Activated CD4-positive, alpha-beta memory T cell treated with anti-CD3 and anti-CD28 coated beads, Interleukin-2, amount 10 ng/mL, durations not matched to agents 7 days and 5 days (primary cell): ENCODE measurements around the gene MCM10. TPM values are rescaled to one million over a fixed set of nuclear protein-coding genes. Genes with fewer than 3 reads are reported as not detected.
A peak's percentile ranks its signal among the peaks of the same experiment; 100 is the strongest.

ENCODE experiments used
- CTCF ChIA-PET: fragments of 350-600 bp; sonication (Branson Sonifier 250); formaldehyde crosslinking; loops from one replicate; lab custom pipeline; 2021; ENCODE audit warnings: antibody characterized with exemption, inconsistent platforms; lab: Charles Lee
- POLR2A ChIA-PET: fragments of 350-600 bp; sonication (Branson Sonifier 250); formaldehyde crosslinking; loops from one replicate; lab custom pipeline; 2021; ENCODE audit warnings: antibody characterized with exemption; lab: Charles Lee
- DNase-seq: peaks from one replicate; pipeline ENCODE4 v3.0.0-alpha.2; 2020
- H3K27ac Mint-ChIP-seq: one replicate; pipeline ENCODE4 v1.8.0; 2021; ENCODE audit warnings: mild to moderate bottlenecking, mixed read lengths
- H3K27me3 Mint-ChIP-seq: one replicate; pipeline ENCODE4 v1.8.0; 2021; ENCODE audit warnings: mixed read lengths
- H3K36me3 Mint-ChIP-seq: one replicate; pipeline ENCODE4 v1.8.0; 2021; ENCODE audit warnings: low read depth, mixed read lengths
- H3K4me1 Mint-ChIP-seq: one replicate; pipeline ENCODE4 v1.8.0; 2021; ENCODE audit warnings: mixed read lengths
- H3K4me3 Mint-ChIP-seq: one replicate; pipeline ENCODE4 v1.8.0; 2021; ENCODE audit warnings: mild to moderate bottlenecking, mixed read lengths
- H3K9me3 Mint-ChIP-seq: one replicate; pipeline ENCODE4 v1.8.0; 2021; ENCODE audit warnings: mixed read lengths
- total RNA-seq, 2 experiments: library from RNA; stranded (reverse); gene quantifications; one replicate each; pipeline ENCODE4 v1.2.3, GENCODE V29; 2021

The MCM10 gene
- total RNA-seq = 10 to 100 TPM; 40.7 to 42.9 TPM

DNA sequence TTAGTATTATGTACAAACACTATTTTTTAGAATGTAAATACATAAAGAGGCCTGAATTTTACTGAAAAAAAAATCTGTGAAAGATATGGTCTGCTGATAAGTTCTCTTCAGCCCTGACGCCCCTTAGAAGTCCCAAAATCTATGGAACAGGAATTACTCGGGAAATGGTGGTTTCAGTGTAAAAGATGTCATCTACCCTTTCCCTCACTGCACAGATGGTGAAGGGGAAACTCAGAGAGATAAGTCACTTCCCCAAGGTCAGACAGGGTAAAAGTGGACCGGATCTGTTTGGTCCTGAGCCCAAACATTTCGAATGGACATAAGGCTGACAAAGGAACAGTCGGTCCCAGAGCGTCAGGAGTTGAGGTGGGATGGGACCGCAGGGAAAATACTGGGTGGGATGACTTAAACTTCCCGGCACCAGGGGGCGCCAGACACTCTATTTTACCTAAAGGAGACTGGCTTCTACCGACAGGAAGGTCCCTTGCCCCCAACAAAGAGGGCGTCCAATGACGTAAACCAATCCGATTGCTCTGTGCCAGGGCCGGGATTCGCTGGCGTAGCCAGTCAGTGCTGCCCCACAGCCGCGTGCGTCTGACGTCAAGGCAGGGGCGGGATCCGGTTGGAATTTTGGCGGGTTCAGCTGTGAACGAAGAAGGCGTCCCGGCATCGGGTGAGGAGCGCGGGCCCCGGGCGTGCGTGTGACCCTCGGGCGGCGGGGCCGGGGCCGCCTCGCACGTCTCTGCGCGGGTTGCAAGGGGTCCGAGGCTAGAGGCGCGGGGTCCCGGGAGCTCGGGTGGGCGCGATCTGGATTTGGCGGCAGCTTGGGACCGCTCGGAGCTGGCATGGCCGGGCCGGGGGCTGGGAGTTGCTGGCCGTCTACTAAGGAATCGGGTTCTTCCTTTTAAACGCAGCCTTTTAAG is at the start of gene MCM10:
TSS of gene MCM10 (plus strand) at position 625 of the 923 bp plus-strand sequence. CDS start 2,645 bp downstream, outside the sequence.
- POLR2A ChIA-PET = interaction anchor here (0.7 to 2.6 kb wide), 12 partner anchors 14 to 426 kb away, joined by 3 to 24 read pairs (median 3); partner anchors contain the start of genes OPTN, PHYH and PRPF18

DNA sequence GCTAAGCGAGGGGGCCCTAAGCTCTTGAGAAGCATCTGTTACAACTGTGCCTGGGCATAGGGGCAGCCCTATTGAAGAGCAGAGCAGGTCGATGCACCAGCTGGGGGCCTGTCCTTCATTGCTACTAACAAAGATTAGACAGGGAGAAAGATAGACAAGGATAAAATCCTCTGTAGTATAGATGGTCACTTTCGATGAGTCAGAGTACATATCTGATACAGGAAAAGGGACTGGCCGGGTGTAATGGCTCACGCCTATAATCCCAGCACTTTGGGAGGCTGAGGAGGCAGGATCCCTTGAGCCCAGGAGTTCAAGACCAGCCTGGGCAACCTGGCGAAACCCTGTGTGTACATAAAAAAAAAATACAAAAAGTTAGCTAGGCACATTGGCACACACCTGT is 47.8 kb upstream of the MCM10 start:
- Mint-ChIP-seq H3K4me3 (no peak overlapping the region), H3K27ac (no peak overlapping the region), H3K4me1 (peaks cover 49% of the 10 kb centered on the region), H3K9me3 (no peaks in the 10 kb centered on the region), H3K36me3 (peaks cover 78% of the 10 kb centered on the region), H3K27me3 (no peaks in the 10 kb centered on the region)
- ChIA-PET CTCF (interaction anchor here (0.8 to 0.9 kb wide), 2 partner anchors 14 kb away, joined by 3 to 5 read pairs; partner anchors contain the start of gene OPTN), POLR2A (interaction anchor here (1.1 kb wide), 1 partner anchor 25 kb away, joined by 4 read pairs; no protein-coding TSS in a partner anchor)
- no peak for DNase-seq

More for the DNA sequence above, at the start of gene MCM10:
- H3K9me3 Mint-ChIP-seq = no peaks in the 10 kb centered on the region
- peaks cover 31% of the 10 kb centered on the region for H3K36me3 Mint-ChIP-seq
- DNase-seq = peak; percentile 98
- CTCF ChIA-PET = interaction anchor here (0.6 to 3.6 kb wide), 24 partner anchors 10 to 1327 kb away, joined by 3 to 46 read pairs (median 3); partner anchors contain the start of genes OPTN and PHYH
- peak within 1 kb of the TSS; percentile 66 for H3K27ac Mint-ChIP-seq
- peak within 1 kb of the TSS; percentile 88 for H3K4me3 Mint-ChIP-seq
- peaks cover 48% of the 10 kb centered on the region for H3K4me1 Mint-ChIP-seq
- H3K27me3 Mint-ChIP-seq = no peaks in the 10 kb centered on the region

DNA sequence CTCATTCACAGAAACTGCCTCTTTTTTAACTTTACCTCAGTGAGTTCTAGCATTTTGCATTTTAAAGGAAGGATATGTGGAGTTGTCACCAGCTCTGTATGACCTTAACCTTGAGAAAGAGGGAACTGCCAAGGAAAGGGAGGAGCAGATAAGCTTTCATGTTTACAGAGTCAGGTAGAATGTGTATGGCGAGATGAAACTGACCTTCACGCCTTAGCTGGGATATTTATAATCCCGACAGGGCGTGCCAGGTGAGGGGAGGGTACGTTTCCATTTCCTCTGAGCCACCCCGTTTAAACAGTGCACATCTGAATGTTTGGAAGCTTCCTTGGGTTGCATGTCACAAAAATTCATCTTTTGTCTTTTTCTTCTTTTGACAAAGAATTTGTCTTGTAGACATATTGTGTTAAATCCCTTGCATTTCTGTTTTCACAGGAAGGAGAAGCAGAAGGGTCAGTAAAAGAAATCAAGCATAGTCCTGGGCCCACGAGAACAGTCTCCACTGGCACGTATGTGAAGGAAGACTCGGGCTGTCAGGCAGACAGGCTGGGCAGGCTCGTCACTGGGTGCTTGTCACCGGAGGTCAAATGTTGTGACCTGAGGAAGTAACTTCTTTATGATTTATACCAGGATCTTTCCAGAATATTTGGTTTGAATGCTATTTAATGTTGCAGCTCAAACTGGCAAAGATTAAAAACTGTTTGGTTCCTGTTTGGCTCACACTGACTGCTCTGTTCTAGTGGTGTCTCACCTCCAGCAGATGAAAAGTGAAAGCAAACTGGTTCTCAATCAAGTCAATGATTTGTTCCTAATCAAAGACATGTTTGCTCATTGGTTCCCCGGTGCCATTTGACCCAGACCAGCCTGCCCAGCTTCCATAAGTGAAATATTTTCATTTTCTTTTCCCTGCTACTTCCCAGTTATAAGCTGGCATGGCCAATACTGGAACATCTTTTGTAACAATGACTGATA is 45.2 kb upstream of the MCM10 start:
- Mint-ChIP-seq H3K4me3 (peak overlapping the region; percentile 59), H3K27me3 (no peaks in the 10 kb centered on the region), H3K9me3 (no peaks in the 10 kb centered on the region), H3K27ac (peak overlapping the region; percentile 83), H3K36me3 (peaks cover 76% of the 10 kb centered on the region), H3K4me1 (peaks cover 32% of the 10 kb centered on the region)
- POLR2A ChIA-PET = interaction anchor here (0.8 to 2.3 kb wide), 7 partner anchors 8 to 46 kb away, joined by 3 to 14 read pairs (median 4); partner anchors contain the start of genes MCM10 and OPTN
- DNase-seq = peak; percentile 23
- CTCF ChIA-PET = interaction anchor here (1.7 kb wide), 1 partner anchor 16 kb away, joined by 10 read pairs; the partner anchor contains the start of gene OPTN

DNA sequence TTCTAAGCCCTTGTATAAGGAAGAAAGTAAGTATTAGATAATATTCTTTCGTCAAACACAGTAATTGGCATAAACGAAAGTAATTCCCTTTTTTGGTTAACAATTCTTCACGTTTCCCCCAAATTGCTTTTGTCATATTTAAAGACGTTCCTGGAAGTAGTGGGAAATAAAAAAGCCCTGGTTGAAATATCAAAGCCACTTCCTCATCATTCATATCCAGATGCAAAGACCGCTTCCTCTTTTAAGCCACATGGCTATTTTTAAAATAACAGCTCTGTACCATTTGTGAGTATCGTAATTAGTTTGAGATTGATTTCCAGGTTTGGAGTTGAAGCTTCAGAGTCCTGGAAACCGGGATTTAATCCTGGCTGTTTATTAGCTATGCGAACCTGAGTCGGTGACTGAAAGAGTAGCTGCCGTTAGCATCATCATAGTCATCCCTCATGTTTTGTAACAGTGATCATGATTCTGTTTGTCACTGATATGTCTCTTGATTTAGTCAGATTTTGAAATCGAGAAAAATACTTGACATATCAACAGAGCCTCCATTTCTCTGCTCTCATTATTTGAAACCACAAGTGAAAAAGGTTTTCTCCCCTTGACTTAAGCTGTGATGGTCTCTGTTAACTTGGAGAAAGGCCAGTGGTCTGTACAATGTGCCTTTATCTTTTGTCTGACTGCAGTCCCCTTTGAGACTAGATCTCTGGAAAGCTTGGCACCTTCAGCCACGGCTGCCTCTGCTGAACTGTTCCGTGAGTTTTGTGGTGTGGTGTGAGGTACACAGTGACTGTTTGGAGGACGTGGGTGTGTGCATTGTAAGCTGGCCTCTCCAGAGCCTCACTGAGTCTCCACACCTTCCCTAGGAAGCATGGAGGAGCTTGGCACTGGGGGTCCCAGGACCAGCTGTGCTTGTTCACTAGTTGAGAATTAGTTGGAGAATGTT is 43.2 kb upstream of the MCM10 start:
- Mint-ChIP-seq H3K36me3 (peaks cover 83% of the 10 kb centered on the region), H3K4me1 (peaks cover 31% of the 10 kb centered on the region), H3K9me3 (no peaks in the 10 kb centered on the region), H3K4me3 (no peak overlapping the region), H3K27ac (no peak overlapping the region), H3K27me3 (no peaks in the 10 kb centered on the region)
- POLR2A ChIA-PET = interaction anchor here (0.7 to 2.7 kb wide), 4 partner anchors 10 to 21 kb away, joined by 4 to 12 read pairs (median 6); partner anchors contain the start of gene OPTN
- CTCF ChIA-PET = interaction anchor here (1.1 to 1.6 kb wide), 2 partner anchors 13 to 19 kb away, joined by 3 to 5 read pairs; partner anchors contain the start of gene OPTN
- DNase-seq = no peak

DNA sequence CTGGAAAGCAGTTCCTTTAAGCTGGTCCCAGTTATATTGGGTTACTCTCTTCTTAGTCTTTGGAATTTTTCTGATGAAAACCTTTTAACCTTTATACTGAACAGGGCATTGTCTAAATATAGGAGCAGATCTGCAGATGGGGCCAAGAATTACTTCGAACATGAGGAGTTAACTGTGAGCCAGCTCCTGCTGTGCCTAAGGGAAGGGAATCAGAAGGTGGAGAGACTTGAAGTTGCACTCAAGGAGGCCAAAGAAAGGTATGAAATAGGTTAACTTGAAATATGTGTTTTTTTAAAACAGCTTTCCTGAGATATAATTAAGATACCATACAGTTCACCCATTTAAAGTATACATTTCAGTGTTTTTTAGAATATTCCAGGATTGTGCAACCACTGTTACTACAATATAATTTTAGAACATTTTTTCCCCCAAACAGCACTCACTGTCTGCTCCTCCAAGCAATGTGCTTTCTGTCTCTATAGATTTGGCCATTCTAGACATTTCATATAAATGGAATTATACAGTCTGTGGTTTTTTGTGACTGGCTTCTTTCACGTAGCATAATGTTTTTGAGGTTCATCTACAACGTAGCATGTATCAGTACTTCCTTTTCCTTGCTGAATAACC is 42.5 kb upstream of the MCM10 start:
- Mint-ChIP-seq H3K27me3 (no peaks in the 10 kb centered on the region), H3K4me3 (no peak overlapping the region), H3K4me1 (peaks cover 31% of the 10 kb centered on the region), H3K36me3 (peaks cover 83% of the 10 kb centered on the region), H3K27ac (no peak overlapping the region), H3K9me3 (no peaks in the 10 kb centered on the region)
- ChIA-PET POLR2A (interaction anchor here (2.0 to 2.7 kb wide), 2 partner anchors 11 to 19 kb away, joined by 8 to 12 read pairs; partner anchors contain the start of gene OPTN), CTCF (interaction anchor here (1.6 kb wide), 1 partner anchor 14 kb away, joined by 5 read pairs; no protein-coding TSS in a partner anchor)
- DNase-seq = no peak

DNA sequence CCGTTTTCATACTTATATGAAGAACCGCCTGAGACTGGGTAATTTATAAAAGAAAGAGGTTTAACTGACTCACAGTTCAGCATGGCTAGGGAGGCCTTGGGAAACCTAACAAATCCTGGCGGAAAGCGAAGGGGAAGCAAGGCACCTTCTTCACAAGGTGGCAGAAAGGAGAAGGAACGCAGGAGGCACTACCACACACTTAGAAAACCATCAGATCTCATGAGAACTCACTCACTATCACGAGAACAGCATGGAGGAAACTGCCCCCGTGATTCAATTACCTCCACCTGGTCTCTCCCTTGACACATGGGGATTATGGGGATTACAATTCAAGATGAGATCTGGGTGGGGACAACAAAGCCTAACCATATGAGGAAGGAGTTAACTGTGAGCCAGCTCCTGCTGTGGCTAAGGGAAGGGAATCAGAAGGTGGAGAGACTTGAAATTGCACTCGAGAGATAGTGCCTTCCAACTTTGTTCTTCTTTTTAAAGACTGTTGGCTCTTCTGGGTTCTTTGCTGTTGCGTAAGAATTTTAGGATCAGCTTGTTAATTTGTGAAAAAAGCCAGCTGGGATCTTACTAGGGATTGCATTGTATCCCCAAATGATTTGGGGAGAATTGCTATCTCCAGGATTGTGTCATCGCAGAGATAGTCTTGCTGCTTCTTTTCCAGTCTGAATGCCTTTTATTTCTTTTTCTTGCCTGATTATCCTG is 40.4 kb upstream of the MCM10 start:
- no peaks in the 10 kb centered on the region for H3K9me3 Mint-ChIP-seq
- H3K36me3 Mint-ChIP-seq = peaks cover 91% of the 10 kb centered on the region
- ChIA-PET POLR2A (no interaction called here), CTCF (no interaction called here)
- no peaks in the 10 kb centered on the region for H3K27me3 Mint-ChIP-seq
- no peak for DNase-seq
- H3K4me1 Mint-ChIP-seq = peaks cover 21% of the 10 kb centered on the region
- no peak overlapping the region for H3K4me3 Mint-ChIP-seq
- no peak overlapping the region for H3K27ac Mint-ChIP-seq

DNA sequence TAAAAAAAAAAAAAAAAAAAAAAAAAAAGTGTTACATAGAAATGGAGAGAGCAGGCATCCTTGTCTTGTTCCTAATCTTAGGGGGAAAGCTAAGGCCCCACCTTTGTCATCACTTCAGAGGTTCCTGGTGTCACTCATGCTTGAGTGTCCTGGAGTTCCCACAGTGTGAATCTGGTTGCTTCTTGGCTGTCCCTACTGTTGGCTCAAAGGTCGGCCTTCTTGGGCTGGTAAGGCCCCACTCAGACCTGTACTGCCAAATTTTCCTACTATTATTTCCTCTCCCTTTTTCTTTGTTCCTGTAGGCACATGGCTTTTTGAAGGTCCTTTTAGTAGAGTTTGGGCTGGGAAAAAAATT is 39.9 kb upstream of the MCM10 start:
- Mint-ChIP-seq H3K4me1 (peaks cover 16% of the 10 kb centered on the region), H3K9me3 (no peaks in the 10 kb centered on the region), H3K27ac (no peak overlapping the region), H3K4me3 (no peak overlapping the region), H3K36me3 (peaks cover 90% of the 10 kb centered on the region), H3K27me3 (no peaks in the 10 kb centered on the region)
- CTCF ChIA-PET = no interaction called here
- DNase-seq = no peak
- POLR2A ChIA-PET = no interaction called here

DNA sequence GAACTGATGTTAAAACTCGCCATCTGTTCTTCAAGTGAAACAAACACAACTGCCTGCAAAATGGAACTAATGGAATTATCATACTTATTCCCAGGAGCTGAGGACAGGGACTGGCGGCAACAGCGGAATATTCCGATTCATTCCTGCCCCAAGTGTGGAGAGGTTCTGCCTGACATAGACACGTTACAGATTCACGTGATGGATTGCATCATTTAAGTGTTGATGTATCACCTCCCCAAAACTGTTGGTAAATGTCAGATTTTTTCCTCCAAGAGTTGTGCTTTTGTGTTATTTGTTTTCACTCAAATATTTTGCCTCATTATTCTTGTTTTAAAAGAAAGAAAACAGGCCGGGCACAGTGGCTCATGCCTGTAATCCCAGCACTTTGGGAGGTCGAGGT is 24.7 kb upstream of the MCM10 start:
- H3K27ac Mint-ChIP-seq = no peak overlapping the region
- H3K36me3 Mint-ChIP-seq = peaks cover 85% of the 10 kb centered on the region
- H3K4me1 Mint-ChIP-seq = no peaks in the 10 kb centered on the region
- ChIA-PET POLR2A (no interaction called here), CTCF (no interaction called here)
- H3K9me3 Mint-ChIP-seq = no peaks in the 10 kb centered on the region
- H3K27me3 Mint-ChIP-seq = no peaks in the 10 kb centered on the region
- no peak for DNase-seq
- H3K4me3 Mint-ChIP-seq = no peak overlapping the region

DNA sequence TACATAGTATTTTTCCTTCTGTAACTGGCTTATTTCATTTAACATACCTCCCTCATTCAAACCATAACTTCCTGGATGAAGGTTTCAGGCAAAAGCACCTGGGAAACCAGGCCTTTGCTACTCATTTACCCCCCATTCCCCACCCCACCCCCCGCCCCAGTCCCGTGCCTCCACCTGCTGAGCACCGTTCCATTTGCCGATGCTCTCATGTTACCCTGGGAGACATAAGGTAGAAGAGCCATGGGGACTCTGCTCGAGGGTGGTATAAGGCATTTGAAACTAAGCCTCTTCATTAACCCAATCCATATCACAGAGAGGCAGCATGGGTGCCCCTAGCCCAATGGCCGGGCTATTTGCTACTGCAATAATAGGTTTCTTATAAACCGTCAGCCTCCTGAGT is 22.2 kb upstream of the MCM10 start:
- Mint-ChIP-seq H3K4me1 (no peaks in the 10 kb centered on the region), H3K27me3 (no peaks in the 10 kb centered on the region), H3K9me3 (no peaks in the 10 kb centered on the region), H3K36me3 (peaks cover 90% of the 10 kb centered on the region), H3K4me3 (no peak overlapping the region), H3K27ac (no peak overlapping the region)
- CTCF ChIA-PET = no interaction called here
- POLR2A ChIA-PET = interaction anchor here (1.6 kb wide), 1 partner anchor 25 kb away, joined by 4 read pairs; no protein-coding TSS in a partner anchor
- no peak for DNase-seq

DNA sequence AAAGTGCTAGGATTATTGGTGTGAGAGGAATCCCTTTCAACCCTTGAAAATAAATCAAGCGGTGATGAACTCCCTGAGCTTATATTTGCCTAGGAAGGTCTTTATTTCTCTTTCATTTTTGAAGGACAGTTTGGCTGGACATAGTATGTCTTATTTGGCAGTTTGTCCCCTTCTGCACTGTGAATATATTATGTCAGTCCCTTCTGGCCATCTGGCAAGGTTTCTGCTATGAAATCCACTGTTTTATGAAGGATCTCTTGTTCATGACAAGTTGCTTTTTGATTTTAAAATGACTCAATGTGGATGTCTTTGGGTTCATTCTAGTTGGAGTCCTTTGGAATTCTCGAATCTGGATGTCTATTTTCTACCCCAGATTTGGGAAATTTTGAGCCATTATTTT is 21.7 kb upstream of the MCM10 start:
- ChIA-PET POLR2A (no interaction called here), CTCF (no interaction called here)
- no peaks in the 10 kb centered on the region for H3K27me3 Mint-ChIP-seq
- H3K9me3 Mint-ChIP-seq = peaks cover 5% of the 10 kb centered on the region
- H3K36me3 Mint-ChIP-seq = peaks cover 90% of the 10 kb centered on the region
- H3K4me1 Mint-ChIP-seq = no peaks in the 10 kb centered on the region
- no peak overlapping the region for H3K4me3 Mint-ChIP-seq
- H3K27ac Mint-ChIP-seq = no peak overlapping the region
- no peak for DNase-seq
